ENCODE data around the gene ABLIM1.

GRCh38 chr10:114632869-114633715 is 25.0 kb downstream of the ABLIM1 start:
- TF ChIP-seq CTCF (IDR thresholded peaks at IDR 0.05) (no peak), POLR2AphosphoS5 (IDR thresholded peaks at IDR 0.05) (peak in 2 of 3 donors; percentile 8 to 52), POLR2A (IDR thresholded peaks at IDR 0.05) (no peak)
